HG02981 (cell line): ENCODE measurements around the gene POU4F3.

ENCODE experiments used
- ATAC-seq: cut with Tn5 transposase; IDR thresholded peaks from one replicate; pipeline ENCODE4 v1.9.1; 2021; ENCODE audit warnings: mild to moderate bottlenecking, moderate library complexity; ENCODE audit not compliant: unreplicated experiment

POU4F3 gene

DNA sequence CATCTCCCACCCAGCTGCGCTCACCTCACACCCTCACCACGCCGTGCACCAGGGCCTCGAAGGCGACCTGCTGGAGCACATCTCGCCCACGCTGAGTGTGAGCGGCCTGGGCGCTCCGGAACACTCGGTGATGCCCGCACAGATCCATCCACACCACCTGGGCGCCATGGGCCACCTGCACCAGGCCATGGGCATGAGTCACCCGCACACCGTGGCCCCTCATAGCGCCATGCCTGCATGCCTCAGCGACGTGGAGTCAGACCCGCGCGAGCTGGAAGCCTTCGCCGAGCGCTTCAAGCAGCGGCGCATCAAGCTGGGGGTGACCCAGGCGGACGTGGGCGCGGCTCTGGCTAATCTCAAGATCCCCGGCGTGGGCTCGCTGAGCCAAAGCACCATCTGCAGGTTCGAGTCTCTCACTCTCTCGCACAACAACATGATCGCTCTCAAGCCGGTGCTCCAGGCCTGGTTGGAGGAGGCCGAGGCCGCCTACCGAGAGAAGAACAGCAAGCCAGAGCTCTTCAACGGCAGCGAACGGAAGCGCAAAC lies 1.1 kb downstream of the POU4F3 start:
- no peak for ATAC-seq

GRCh38 chr5:146340260-146341081 lies 1.8 kb downstream of the POU4F3 start:
- no peak for ATAC-seq

GRCh38 chr5:146341854-146342253 lies 3.2 kb downstream of the POU4F3 start:
- no peak for ATAC-seq

DNA sequence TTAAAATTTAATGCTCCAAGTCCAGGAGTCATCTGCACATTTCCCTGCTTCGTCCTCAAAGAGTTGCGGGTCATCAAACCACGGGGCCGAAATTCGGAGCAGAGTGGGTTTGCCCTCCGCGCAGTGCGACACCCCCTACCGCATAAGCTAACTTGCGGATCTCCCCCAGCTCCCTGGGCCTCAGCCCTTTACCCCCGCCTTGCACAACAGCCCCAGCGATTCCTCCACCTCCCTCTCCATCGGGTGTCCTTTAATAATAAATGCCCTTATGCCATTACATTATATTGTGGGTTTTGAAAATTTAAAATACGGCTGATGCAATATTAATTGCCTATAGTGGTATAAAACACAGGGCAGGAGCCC lies 3.9 kb downstream of the POU4F3 start:
- ATAC-seq = no peak

GRCh38 chr5:146342882-146343865 lies 4.5 kb downstream of the POU4F3 start:
- no peak for ATAC-seq

DNA sequence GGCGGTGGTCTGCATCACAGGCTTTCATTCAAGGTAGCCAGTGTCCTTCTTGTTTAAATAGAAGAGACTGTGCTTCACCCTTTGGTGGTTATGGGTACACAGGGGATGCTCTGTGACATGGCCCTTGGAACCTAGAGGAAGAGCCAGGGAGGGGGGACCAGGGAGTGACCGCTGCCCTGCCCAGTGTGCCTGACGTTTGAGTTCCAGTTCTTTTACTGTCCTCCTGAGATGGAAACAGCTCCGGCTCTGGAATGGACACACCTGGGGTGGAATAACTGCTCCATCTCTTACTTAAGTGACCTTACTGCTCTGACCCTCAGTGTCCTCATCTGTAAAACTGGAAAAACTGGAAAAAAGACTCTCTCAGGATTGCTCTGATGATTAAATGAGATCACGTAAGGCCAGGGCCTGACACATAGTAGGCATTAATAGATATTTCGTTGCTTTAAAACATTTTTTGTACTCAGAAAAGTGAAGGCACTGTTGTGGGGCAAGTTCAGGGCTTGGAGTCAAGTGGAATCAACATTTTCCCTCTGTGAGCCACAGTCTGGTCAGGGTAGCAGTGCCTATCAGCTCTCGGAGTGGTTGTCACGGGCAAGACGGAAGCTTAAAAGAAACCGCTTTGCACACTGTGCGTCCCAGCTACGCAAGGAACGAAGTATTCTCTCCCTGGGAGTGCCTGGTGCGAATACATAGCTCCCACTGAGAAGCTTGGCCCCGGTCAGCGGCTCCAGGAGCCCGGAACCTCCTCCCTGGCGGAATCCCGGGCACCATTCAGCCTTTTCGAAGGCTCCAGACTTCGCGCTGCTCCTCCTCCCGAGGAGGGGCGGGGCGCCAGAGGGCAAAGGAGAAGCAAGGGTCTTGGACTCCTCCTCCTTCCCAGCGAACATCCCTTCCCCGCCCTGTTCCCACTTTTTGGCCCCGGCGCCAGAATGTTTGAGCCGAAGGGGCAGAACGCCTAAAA lies 5.8 kb downstream of the POU4F3 start:
- no peak for ATAC-seq

DNA sequence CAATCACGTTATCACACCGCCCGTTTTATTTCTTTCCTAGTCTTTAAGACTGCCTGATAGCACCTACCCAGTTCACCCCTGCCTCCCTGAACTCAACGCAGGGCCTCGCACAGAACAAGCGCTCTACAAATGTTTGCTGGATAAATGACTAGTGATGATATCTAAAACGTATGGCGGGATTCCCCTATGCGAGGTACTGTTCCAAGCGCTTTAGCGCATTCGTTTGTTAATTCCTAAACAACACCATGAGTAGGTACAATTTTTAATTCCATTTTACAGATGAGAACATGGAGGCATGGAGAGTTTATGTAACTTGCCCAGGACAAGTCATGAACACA lies 6.6 kb downstream of the POU4F3 start:
- ATAC-seq = no peak

- ATAC-seq = no peak
These were observed 7.1 kb downstream of the POU4F3 start for GRCh38 chr5:146345578-146346366.

DNA sequence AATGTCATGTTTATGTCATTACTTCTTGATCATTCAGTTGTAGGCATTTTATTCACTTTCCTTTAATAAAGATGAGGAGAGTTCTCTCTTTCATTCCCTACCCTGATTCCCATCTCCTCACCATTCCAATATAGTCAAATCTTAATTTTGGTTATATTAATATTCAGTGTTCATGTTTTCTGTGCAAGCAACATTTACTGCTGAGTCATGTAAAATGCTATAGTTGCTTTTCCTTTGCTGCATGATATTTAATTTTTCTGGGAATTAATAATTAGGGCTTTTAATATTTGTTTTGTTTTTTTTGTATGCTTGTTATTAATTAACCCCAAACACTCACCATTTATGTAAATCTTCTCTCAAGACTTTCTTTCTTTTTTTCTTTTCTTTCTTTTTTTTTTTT lies 18.5 kb downstream of the POU4F3 start:
- ATAC-seq = no peak

DNA sequence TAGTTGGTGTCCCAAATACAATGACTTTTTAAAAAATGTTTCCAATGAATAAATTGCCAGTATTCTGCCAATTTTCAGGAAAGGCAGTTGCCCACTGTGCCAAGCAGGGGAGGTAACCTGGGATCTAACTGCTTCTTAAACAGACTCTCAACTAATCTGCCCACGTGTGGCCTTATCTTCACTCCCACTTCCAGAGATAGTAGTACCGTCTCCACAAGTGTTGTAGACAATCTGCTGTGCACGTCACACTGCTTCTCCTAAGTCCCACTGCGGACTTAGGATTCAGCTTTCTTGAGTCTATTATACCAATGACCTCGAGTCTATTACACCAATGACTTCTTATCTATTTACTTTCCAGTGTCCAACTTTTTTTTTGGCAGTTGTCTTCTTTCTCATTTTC lies 21.2 kb downstream of the POU4F3 start:
- ATAC-seq = no peak

- ATAC-seq = no peak
These were observed 24.7 kb downstream of the POU4F3 start for GRCh38 chr5:146363161-146363874.

GRCh38 chr5:146365618-146366017 lies 27.0 kb downstream of the POU4F3 start:
- no peak for ATAC-seq

GRCh38 chr5:146366904-146367303 lies 28.3 kb downstream of the POU4F3 start:
- no peak for ATAC-seq

DNA sequence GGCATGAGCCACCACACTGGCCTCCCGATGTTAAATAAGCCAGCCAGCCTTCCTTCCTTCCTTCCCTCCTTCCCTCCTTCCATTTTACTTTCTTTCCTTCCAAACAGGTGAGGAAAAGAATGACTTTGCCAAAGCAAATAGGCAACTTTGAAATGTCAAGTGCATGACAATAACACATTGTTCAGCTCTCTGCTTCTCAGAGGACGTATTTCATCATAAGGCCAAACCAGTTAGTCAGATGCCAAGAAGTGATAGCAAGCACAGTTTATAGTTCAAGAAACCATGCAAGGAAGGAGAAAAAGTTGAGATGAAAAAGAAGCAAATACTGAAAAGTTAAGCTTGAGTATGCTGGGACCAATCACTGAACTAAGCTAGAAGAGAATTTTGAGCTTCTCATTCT lies 29.5 kb downstream of the POU4F3 start:
- ATAC-seq = no peak

DNA sequence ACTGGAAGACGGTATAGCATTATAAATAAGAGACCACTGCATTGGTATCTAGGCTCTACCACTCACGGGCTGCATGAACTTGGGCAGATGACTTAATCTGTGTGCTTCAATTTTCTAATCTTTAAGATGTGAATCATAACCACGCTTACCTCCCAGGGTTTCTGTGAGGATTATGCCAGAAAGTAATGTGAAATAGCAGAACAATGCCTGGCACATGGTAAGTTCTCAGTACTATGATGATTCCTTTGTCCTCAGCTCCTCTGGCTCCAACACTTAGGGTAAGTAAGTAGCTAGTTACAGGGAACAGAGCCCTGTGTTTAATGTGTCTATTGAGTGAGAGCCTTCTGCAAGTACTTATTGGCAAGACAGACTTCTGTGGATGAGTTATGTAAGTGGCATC lies 31.1 kb downstream of the POU4F3 start:
- no peak for ATAC-seq

DNA sequence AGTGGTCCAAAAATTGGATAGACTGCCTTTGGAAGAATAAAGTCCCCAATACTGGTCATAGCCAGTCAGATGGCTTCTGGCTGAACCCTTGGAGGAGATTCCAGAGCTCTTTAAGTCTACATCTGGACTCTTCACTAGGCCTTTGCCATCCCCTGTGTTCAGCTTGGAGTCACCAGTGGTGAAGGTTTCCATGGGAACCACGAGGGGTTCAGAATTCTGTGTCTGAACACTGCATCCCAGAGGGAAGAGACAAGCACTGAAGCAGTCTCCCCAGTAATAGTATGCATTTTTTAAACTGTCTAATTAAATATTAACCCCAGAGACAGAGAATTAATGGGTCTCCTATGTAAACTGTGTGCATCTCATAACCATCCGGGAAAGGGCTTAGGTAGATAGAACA lies 38.2 kb downstream of the POU4F3 start:
- no peak for ATAC-seq

DNA sequence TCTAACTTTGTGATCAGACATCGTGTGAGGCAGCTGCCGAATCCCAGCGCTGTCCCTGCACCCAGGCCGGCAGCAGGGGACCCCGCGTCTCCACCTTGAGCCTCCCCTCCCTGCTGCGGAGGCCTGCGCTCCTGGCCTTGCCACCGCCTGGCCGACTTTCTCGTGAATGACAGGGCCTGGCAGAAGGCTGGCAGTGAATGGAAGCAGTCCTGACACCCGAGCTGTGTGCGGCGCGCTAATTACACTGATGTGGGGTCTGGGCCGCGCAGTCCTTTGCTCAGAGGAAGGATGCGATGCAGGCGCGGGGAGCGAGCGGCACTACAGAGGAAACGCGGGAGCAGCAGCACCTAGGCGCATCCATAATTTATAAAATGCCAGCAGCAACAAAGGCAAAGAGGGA lies 40.3 kb downstream of the POU4F3 start:
- no peak for ATAC-seq

GRCh38 chr5:146380714-146381113 lies 42.1 kb downstream of the POU4F3 start:
- ATAC-seq = no peak

GRCh38 chr5:146388386-146388785 lies 49.7 kb downstream of the POU4F3 start:
- no peak for ATAC-seq
